Testis (tissue), 2 donors: ENCODE measurements around the gene ELMO1.

Source experiments
- CTCF ChIP-seq, 3 experiments: fragments of 450-650 bp in 2 of 3; fragments of 200-600 bp in 1 of 3; sonication (generic) in 1 of 3; IDR thresholded peaks; one replicate each; pipeline ENCODE4 v1.5.1; 2016 to 2019; ENCODE audit warnings: antibody characterized with exemption in 3 of 3, mild to moderate bottlenecking in 2 of 3, moderate library complexity in 1 of 3
- POLR2A ChIP-seq: fragments of 450-650 bp; IDR thresholded peaks from one replicate; pipeline ENCODE4 v1.6.1; 2017; ENCODE audit warnings: antibody characterized with exemption, mild to moderate bottlenecking, moderate library complexity

GRCh38 chr7:37105762-37106161 lies 342.9 kb downstream of the ELMO1 start:
- no peak for TF ChIP-seq CTCF (IDR thresholded peaks at IDR 0.05)
- no peak for TF ChIP-seq POLR2A
